NCI-H2196 treated with DMSO at 0.1 percent for 48 hours (cell line): ENCODE data around the gene AHRR.
A peak's percentile ranks its signal among the peaks of the same experiment; 100 is the strongest.

Source experiments
- DNase-seq: peaks from one replicate; lab custom pipeline; 2025; ENCODE audit not compliant: unreplicated experiment; lab: John Stamatoyannopoulos, UW

Gene AHRR

DNA sequence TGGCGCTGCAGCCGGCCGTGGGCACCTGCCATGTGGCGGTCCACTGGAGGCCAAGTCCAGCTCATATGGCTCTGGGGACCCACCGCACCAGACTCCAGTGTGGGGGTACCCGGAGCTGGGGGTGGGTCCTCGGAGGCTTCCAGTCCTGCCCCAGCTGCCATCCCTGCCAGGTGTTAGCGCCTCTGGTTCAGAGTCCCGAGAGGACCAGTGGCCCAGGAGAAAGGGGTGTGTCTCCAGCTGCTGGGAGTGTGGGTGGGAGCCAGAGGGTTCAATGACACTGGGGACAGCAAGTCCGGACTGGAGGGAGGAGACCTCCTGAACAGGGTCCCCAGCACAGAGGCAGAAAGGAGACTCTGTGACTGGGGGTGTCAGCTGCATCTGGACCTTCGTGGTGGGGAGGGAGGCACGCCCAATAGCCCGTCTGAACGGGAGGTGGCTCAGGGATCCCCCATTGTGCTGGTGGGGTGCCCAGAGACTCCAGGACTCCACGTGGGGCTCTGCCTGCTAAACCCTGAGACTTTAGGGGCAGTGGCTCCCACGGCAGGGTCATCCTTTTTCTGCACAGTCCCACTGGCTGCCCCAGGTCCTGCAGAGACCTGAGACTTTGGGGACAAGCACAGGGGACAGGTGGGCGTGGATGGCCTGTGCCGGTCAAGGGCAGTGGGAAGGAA is 2.4 kb upstream of the AHRR start:
- no peak for DNase-seq

DNA sequence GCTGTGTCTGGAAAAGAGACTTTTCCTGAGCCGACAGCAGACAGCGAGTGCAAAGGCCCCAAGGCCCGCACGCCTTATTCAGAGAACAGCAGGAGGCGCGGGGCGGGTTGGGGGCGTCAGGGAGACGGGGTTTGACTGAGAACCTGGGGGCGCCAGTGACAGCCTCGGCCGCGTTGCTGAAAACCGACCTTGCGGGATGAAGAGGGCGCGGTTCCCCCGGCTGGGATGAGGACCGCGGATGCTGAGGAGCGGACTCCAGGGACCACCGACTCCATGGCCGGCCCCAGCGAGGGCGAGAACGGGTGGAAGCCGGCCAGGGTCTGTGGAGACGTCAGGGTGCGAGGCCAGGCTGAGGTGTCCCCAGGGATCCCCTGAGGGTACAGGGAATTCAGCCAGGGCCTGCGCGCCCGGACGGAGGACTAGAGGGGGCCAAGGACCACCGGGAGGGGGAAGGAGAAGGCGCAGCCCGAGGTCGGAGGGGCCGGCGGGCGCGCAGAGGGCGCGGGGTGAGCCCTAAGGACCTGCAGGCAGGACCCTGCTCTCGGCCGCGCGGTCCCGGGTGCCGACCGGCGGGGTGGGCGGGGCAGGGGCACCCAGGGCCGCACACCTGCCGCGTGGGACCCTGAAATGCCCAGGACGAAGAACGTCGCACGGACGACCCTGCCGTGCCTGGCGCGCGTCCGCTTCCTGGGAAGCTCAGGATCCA is 837 bp upstream of the AHRR start:
- DNase-seq, result no peak

DNA sequence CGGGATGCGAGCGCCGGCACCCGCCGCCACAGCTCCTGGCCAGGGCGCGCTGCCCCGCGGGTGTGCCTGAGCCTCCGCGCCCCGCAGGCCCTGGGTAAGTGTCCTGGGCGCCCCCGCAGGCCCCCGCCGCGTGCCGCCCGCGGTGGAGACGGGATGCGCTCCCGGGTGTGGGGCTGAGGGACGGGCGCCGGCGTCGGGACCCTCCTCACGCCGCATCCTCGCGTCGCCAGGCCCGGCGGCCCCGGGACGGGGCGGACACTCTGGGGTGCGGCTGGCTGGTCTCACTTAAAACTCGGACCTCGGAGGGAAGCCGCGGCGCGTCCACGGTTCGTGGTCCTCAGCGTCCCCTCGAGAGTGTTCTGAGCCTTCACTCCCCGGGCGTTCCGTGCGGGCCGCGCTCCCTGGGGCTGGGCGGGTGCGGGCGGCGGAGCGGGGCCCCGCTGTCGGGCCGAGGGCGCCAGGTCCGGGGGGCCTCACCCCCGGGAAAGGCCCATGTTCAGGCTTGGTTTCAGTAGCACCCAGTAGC is 275 bp downstream of the AHRR start:
- DNase-seq, result no peak

- no peak for DNase-seq
These were observed 897 bp downstream of the AHRR start for GRCh38 chr5:322281-322941.

DNA sequence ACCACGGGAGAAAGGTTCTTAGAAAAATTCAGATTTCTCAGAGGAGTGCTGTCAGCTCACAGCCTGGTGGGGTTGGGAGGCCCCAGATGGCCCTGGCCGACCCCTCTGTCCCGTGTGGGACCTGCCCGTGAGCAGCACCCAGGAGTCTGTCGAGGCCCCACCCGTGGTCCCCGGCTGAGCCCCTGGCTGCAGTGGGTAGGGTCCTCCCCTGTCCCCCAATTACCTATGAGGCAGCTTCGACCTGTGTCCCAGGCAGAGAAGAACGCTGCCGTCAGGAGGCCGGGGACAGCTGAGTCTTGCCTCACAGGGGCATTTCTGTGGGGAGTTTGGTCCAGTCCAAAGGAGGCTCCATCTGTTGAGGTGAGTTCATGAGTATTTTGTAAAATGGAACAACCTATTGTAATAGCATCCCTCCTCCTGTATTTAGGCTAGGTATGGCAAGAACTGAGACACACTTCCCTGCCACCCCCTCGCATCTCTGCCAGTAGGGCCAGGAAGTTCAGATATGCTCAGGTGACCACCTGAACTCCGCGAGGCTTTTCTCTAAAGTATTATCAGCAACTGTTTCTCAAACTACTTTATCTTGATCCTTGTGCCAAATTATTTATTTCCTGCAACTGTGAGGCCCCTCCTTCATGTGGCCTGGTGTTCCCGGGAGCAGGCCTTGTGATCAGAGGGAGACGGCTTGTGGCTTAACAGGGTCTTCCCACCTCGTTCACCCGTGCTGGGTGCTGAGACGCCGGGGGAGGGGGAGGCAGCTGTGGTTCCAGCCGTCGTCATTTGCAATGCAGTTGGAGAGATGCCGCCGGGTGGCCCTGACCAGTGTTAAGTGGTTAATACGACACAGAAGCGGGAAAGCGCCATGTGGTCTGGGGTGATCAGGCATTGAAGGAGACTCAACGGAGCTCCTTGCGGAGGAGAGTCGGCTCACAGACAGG is 1.7 kb downstream of the AHRR start:
- DNase-seq, result no peak

GRCh38 chr5:324736-325612 is 3.5 kb downstream of the AHRR start:
- DNase-seq, result no peak

- DNase-seq, result no peak
These were observed 4.6 kb downstream of the AHRR start for GRCh38 chr5:326109-326508.

DNA sequence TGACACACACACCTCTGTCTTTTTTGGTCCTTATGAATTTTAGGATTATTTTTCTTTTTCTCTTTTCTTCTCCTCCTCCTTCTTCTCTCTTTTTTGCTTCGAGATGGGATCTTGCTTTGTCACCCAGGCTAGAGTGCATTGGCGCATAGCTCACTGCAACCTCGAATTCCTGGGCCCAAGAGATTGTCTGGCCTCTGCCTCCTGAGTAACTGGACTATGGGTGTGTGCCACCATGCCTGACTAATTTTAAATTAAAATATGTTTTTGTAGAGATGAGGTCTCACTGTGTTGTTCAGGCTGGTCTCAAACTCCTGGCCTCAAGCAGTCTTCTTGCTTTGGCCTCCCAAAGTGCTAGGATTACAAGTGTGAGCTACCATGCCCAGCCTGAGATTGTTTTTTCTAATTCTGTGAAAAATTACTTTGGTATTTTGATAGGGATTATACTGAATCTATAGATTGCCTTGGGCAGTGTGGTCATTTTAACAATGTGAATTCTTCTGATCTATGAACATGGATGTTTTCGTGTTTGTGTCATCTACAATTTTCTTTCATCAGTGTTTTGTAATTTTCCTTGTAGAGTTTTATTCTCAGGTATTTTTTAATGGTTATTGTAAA is 7.7 kb downstream of the AHRR start:
- DNase-seq, result no peak

DNA sequence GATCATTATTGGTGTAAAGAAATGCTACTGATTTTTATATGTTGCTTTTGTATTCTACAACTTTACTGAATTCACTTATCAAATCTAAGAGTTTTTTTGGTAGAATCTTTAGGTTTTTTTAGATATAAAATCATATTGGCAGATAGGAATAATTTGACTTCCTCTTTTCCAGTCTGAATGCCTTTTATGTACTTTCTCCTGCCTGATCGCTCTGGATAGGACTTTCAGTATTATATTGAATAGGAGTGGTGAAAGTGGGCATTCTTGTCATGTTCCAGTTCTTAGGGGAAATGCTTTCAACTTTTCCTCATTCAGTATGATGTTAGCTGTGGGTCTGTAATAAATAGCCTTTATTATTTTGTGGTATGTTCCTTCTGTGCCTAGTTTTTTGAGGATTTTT is 8.3 kb downstream of the AHRR start:
- DNase-seq, result no peak

DNA sequence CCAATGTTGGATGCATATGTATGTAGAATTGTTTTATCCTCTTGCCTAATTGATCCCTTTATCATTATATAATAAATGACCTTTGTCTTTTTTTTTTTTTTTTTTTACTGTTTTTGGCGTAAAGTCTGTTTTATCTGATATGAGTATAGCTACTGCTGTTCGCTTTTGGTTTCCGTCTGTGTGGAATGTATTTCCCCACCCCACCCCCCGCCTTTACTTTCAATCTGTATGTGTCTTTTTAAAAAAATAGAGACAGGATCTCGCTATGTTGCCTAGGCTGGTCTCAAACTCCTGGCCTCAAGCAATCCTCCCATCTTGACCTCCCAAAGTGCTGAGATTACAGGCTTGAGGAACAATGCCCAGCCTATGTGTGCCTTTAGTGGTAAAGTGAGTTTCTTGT is 11.3 kb downstream of the AHRR start:
- no peak for DNase-seq

DNA sequence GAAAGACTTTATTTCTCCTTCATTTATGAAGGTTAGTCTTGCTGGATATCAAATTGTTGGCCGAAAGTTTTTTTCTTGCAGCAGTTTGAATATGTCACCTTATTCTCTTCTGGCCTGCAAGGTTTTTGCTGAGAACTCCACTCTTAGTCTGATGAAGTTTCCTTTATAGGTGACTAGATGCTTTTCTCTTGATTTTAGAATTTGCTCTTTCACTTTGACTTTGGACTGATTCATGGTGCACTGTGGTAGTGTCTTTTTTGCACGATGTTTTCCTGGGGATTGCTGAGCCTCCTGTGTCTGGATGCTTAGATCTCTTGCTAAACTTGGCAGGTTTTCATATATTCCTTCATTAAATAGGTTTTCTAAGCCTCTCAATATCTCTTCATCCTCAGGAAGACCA is 12.4 kb downstream of the AHRR start:
- no peak for DNase-seq

- peak; percentile 7 for DNase-seq
These were observed 13.6 kb downstream of the AHRR start for GRCh38 chr5:334903-335739.

DNA sequence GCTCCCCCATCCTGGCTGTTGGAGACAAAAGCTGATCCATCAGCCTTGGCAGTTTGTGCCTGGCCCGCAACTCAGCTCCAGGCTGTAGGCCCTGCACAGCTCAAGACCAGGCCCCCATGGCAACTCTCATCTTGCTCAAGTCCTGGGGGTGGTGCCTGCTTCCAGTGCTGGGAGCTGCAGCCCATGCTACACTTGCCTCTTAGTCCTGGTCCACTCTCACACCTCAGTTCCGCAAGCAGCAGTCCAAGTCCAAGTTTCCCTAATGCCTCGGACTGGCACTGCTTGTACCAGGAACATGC is 14.2 kb downstream of the AHRR start:
- no peak for DNase-seq

- DNase-seq, result peak; percentile 34
These were observed 16.1 kb downstream of the AHRR start for GRCh38 chr5:337563-338130.

- no peak for DNase-seq
These were observed 21.3 kb downstream of the AHRR start for GRCh38 chr5:342501-343460.

GRCh38 chr5:343461-344401 is 22.2 kb downstream of the AHRR start:
- DNase-seq, result no peak
